ENCODE measurements around the gene CTRL.

GRCh38 chr16:67935402-67936123 is 3.9 kb upstream of the CTRL start:
- TF ChIP-seq EZH2 (IDR thresholded peaks at IDR 0.05; ENCODE audit: borderline replicate concordance, low read length): no peak
- TF ChIP-seq, protein P1, sequence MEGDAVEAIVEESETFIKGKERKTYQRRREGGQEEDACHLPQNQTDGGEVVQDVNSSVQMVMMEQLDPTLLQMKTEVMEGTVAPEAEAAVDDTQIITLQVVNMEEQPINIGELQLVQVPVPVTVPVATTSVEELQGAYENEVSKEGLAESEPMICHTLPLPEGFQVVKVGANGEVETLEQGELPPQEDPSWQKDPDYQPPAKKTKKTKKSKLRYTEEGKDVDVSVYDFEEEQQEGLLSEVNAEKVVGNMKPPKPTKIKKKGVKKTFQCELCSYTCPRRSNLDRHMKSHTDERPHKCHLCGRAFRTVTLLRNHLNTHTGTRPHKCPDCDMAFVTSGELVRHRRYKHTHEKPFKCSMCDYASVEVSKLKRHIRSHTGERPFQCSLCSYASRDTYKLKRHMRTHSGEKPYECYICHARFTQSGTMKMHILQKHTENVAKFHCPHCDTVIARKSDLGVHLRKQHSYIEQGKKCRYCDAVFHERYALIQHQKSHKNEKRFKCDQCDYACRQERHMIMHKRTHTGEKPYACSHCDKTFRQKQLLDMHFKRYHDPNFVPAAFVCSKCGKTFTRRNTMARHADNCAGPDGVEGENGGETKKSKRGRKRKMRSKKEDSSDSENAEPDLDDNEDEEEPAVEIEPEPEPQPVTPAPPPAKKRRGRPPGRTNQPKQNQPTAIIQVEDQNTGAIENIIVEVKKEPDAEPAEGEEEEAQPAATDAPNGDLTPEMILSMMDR (conservative IDR thresholded peaks at IDR 0.05 in 1 of 2, IDR thresholded peaks at IDR 0.05 in 1 of 2; ENCODE audit: extremely low read depth in 1 of 2, insufficient read depth in 1 of 2, low read depth in 1 of 2, low read length in 2 of 2): no peak
